GM19351 (cell line): ENCODE measurements around the gene GYG2.
A peak's percentile ranks its signal among the peaks of the same experiment; 100 is the strongest.
"Not testable (repeated sequence)": the region's sequence is repeated elsewhere in the genome, so short reads cannot be mapped to it uniquely, and the experiment has no call there.

Source experiments
- ATAC-seq: cut with Tn5 transposase; IDR thresholded peaks from one replicate; pipeline ENCODE4 v1.9.1; 2021; ENCODE audit warnings: mild to moderate bottlenecking, moderate library complexity; ENCODE audit not compliant: unreplicated experiment

GYG2 gene

DNA sequence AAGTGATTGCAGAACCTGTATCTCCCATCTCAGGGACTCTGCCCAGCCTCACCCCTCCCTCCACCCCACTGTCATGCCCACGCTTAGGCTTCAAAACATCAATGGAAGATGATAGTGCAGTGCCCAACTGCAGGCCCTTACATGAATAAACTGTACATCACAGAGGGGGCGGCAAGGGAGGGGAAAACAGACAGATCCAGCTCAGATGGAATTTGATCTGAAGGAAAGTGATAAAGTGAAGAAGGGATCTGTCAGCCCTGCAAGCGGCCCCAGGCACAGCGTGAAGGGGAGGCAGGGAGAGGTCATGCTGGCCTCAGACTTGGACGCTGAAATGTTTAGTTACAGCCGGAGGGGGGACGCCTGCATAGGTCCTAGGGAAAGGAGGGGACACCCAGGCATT is 38.5 kb downstream of the GYG2 start:
- no peak for ATAC-seq

DNA sequence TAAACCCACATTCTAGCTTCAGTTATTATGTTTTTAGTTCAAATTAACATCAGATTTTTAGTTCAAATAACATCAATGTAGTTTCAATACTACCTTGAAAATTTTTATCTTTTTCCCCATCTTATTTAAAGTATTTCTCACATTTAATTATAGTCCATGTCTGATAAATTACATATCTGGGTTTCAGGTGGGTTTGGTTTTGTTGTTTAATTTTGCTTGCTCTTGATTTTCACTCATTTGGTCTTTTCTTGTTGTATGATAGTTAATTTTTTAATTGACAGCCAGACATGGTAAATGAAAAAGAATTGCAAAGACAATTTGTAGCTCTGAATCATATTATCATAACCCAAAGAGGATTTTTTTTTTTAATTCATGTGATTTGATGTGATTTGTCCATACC is 41.9 kb downstream of the GYG2 start:
- ATAC-seq = no peak

DNA sequence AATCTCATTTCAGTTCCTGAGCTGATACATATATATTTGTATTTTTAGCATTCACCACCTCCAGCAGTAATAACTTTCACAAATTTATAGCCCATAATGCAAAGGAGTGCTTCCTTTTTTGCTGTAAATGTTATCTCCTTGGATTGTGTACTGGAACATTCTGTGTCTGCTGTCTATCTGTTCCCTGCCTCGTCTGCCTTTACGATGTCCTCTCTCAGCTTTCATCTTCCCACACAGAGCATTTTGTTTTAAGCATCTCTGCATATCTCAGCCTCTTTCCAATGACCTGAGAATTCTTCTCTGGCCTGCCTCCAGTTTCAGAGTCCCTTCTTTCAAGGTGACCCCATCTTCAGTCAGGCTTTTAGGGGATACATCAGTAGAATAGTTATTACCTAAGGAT is 43.1 kb downstream of the GYG2 start:
- no peak for ATAC-seq

DNA sequence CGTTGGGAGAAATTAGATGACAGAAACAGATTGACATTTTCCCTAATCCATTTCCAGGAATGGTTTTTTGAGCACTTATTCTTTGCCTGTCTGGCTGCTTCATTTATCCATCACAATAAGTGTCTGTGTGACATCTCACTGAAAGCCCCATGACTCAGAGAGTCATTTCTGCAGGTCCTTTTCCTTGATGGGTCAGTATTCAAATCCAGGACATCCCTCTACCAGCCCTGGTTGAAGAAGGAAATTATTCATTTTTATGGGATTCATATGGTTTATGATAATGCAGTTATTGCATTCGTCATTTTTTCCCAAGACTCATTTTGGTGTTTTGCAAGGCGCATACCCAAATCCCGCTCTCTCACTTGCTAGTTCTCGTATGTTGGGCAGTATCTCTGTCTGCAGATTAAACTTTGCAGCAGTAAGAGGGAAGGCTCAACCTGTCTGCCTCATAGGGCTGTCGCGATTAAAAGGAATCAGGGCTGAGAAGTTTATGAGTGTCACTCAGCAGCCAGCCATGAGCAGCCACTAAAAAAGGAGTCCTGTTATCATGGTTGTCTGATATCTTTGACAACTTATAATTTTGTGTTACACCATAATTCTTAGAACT is 44.0 kb downstream of the GYG2 start:
- no peak for ATAC-seq

DNA sequence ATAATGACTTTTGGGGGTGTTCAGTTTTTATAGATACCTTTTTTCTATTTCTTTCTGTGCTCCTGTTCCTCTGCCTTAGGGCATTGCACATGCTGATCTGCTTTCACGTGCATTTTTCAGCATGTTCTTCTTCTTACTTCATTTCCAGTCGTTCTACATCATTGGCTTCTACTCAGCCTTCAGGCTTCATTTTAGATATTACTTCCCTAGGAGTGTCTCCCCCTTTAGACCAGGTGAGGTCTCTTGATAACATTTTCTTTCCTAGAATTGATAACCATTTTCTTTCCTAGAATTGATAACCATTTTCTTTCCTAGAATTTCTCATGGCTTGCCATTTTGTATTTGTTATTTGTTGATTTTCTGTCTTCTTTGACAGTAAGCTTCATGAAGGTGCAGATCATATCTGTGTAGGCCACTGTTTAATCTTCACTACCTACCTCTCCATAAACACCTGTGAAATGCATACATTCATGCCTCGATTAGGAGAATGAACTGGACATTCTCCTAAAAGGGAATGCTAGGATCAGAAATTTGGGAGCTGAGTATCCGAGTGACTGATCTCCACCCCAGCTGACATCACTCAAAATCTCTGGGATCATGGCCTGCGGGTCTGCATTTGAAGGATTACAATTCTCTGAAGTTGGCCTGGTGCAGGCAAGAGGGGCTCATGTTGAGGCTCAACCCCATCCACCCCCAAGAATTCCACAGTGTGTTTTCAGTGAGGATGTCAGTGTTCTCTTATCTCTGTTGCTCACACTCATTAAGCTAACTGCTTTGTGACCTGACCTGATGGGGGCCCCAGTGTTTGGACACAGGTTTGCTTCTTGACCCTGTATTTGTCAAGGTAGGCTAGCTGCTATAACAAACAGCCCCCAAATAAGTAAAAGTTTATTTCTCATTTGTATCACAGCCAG is 45.7 kb downstream of the GYG2 start:
- ATAC-seq = no peak

DNA sequence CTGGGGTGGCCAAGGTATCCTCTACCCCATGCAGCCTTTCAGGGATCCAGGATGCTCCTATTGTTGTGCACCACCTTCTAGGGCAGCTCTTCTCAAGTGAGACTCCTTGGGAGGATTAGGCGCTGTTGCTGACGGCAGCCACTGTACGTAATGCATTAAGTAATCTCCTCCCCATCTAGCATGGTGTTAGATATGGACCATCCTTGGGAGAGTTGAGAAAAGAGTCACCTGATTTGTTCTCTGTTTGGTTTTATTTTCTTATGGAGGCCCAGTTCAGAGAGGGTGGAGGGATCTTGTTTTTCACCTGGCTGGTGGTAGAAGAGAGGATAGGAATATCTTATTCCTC is 46.4 kb downstream of the GYG2 start:
- ATAC-seq = no peak

DNA sequence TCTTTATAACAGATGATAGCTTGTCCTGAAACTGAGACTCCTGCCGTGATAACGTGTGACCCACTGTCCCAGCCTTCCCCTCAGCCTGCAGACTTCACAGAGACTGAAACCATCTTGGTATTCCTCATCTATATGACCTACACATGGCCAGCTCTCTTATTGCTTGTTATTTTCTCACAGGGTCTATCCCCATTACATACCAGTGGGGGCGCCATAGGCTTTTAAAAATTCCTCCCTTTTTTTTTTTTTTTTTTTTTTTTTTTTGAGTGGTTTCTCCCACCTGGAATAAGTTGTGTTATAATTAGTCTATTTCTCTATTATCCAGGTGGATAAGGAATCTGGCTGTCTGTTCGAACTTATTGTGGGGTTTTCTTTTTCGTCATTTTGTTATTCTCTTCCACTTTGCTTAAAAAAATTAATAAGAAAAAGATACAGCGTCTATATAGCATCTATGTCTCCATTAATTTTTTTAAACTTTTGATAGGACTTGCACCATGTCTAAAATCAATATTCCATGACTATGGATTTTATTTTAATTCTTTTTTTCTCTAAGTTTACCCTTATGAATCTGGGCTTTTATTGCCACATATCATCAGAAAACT is 47.2 kb downstream of the GYG2 start:
- ATAC-seq = peak; percentile 56

DNA sequence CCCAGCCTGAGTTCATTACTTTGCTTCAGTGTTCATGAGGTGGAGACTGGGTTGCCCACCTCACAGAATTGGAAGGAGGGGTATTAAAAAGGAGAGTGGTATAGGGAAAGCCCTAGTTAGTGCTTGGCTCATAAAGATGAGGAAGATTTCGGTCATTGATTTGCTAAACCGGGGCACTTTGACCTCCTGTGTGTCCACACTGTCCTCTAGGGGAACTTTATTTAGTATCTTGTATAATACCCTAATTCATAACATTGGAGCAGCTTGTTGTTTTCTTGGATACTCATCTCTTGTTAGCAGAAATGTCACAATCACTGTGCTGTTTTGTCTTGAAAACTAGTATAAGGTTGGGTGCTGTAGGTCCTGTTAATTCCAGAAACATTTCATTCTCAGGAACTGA is 49.8 kb downstream of the GYG2 start:
- no peak for ATAC-seq

DNA sequence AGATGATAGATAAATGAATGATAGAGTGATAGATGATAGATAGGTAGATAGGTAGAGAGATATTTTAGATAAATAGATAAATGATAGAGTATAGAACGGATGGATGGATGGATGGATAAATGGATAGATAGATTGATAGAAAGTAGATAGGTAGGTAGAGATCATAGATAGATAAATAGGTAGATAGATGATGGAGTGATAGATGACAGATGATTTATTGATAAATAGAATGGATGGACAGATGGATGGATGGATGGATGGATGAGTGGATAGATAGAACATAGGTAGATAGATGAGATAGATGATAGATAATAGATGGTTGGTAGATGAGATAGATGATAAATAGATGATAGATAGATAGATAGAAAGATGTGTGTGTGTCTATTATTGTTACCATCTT is 50.9 kb downstream of the GYG2 start:
- no peak for ATAC-seq

DNA sequence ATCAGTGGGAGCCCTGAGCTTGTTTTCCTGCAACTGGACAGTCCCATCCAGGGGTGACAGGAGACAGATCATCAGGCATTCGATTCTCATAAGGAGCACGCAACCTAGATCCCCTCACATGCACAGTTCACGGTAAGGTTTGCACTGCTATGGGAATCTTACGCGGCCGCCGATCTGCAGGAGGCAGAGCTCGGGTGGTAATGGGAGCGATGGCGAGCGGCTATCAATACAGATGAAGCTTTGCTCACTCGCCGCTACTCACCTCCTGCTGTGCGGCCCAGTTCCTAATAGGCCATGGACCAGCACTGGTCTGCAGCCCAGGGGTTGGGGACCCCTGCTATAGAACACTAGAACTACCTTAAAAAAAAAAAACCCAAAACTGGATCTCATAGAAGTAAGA is 55.0 kb downstream of the GYG2 start:
- ATAC-seq = no peak

DNA sequence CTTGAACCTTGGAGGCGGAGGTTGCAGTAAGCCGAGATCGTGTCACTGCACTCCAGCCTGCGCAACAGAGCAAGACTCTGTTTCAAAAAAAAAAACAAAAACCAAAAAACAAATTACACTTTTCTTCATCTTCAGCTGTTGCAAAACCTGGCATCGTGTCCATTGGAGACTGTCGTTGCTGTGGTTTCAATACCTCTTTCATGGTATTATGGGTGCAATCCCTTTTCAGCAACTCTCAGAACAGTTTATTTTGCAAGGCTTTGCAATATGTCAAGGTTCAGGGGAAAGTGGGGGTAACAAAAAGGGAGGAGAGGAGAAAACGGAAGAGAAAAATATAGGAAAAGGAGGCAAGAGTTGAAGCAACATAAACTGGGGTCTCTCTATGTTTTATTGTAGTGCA is 59.6 kb downstream of the GYG2 start:
- ATAC-seq = no peak

DNA sequence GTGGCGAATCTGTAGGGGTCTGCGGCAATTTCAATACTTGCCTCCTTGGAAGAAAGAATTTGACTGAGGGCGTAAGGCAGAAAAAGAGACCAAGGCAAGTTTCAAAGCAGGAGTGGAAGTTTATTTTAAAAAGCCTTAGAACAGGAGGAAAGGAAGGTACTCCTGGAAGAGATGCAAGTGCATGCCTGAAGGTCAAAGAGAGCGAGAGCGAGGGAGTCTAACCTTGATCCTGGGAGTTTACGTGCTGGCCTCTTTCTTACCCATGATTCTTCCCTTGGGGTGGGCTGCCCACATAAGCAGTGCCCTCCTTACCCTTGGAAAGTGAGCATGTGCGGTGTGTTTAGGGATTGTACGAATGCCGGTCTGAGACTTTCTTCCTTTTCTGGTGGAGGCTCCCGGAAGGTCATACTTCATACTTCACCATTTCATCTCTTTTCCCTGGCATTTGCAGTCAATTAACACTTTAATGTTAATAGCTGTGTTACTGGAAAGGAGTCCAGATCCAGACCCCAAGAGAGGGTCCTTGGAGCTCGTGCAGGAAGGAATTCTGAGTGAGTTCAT is 60.4 kb downstream of the GYG2 start:
- ATAC-seq = no peak

DNA sequence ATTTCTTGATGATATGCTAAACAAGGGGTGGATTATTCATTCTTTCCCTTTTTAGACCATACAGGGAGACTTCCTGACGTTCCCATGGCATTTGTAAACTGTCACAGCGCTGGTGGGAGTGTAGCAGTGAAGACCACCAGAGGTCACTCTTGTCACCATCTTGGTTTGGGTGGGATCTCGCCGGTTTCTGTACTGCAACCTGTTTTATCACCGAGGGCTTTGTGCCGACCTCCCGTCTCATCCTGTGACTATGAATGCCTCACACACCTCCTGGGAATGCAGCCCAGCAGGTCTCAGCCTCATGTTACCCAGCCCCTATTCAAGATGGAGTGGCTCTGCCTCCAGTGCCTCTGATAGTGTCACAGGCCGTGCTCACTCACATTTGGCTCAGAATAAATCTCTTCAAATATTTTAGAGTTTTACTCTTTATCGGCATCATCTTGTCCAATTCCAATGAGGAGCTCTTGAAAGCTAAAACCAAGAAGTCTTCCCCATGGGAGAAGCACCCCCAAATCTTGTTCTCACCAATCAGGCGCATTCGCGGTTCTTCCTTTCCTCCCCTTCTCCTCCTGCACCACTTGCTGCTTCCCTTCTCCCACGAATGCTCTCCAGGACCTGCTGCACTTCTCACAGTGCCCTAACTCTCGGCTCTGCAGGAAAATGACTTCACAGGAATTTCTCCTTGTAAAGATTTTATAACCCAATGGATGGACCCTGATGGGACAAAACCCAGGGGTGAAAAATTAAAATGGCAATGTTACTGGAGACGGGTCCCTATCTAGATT is 61.2 kb downstream of the GYG2 start:
- not testable (repeated sequence) for ATAC-seq

DNA sequence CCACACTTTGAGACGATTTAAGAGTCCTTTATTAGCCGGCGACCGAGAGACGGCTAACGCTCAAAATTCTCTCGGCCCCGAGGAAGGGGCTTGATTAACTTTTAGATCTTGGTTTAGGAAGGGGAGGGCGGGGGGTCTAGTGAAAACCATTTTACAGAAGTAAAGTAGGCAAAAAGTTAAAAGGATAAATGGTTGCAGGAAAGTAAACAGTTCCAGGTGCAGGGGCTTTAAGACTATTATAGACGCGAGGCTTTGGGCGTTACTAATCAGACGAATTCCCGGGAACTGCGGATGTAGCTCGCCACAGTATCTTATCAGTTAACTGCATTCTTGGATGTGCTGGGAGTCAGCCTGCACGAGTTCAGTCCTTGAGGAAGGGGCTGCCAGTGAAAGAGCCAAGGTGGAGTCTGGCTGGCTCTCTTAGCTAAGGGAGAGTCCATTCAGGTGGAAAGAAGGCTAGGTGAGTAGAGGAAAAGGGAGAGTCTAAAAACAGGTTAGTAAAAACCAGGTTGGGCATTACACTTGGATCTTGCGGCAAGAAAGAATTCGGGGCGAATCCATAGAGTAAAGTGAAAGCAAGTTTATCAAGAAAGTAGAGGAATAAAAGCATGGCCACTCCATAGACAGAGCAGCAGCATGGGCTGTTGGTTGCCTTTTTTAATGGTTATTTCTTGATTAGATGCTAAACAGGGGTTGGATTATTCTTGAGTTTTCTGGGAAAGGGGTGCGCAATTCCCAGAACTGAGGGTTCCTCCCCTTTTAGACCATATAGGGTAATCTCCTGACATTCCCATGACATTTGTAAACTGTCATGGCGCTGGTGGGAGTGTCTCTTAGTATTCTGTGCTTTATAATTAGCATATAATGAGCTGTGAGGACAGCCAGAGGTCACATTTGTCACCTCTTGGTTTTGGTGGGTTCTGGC is 62.1 kb downstream of the GYG2 start:
- ATAC-seq = not testable (repeated sequence)

DNA sequence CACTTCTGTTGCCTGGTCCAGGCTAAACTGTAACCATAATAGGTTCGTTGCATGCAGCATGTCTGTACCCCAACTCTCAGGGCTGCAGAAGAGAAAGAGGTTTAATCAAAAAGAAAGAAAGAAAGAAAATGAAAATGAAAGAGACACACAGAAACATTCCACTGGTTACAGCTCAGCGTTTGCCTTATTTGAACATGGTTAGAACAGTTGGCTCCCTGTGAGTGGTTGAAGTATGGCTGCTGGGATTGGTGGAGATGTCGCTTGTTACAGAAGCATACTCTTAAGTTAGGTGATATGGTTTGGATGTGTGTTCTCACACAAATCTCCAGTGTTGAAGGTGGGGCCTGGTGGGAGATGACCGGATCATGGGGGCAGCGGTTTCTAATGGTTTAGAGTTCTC is 64.1 kb downstream of the GYG2 start:
- no peak for ATAC-seq

DNA sequence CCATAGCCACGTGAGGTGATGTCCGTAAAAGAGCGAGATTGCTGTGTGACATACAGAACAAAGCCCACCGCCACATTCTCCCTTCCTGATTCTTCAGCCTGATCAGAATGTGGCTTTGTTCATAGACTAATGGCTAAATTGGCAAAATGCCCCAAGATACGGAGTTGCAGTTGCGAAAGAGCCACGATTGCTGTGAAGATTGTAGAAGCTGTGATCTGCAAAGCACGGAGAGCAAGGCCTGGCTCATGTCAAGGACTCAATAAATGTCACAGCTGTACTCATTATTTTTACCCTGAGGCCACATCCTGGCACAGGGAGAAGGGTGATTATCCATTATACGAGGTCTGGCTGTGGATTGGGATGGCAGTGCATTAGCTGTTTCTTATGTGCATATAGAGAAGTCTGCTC is 66.2 kb downstream of the GYG2 start:
- ATAC-seq = no peak

DNA sequence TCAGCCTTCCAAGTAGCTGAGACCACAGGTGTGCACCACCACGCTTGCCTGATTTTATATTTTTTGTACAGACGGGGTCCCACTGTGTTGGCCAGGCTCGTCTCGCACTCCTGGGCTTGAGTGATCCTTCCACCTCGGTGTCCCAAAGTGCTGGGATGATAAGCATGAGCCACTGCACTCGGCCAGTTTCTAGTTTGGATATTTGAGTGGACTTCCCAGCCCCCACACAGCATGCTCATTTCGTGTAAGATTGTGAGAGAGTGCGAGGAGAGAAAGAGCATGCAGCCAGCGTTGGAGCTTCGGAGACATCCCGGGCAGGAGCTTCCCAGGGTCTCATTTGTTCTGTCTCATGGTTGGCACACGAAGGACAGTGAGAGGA is 68.6 kb downstream of the GYG2 start:
- no peak for ATAC-seq

DNA sequence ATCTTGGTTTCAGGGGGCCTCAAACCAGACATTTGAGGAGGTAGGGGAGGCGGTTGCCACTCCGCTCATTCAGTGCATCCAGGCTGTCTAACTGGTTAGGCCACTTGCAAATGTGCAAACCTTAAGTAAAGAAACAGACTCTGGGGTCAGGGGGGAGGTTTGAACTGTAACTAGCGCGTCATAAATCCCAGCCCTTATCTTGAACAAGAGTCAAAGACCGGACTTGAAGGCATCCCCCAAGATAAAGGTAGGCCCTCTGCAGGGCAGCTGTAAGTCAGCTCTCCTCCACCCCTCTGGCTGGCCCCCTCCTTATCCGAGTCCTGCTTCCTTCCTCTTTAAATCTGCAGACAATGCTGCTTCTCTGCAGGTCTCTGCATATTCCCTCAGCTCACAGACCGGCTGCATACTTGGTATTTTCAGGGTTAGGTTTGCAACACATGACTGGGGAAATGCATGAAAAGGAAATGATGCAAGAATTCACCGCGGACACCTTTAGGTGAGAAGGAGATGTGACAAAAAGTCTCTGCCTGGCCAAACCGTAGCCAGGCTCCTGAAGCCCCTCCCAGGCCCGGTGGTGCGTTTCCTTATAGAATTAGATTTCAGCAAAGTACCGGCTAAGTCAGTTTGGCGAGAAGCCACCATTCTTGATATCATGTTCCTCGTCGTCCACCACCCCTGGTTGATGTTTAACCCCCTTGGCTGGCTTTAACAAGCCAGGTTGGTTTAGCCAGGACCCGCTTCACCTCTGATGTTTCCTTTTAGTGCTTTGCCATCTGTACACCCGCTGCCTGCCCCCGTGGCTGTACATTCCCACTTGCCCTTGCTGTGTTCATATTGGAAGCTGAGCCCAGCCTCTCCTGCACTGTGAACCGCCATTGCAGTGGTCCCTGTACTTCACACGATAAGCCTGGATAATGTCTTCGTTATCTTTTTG is 69.2 kb downstream of the GYG2 start:
- peak; percentile 70 for ATAC-seq
